Prostate gland (tissue), 2 donors: Measurements from ENCODE around the gene NPTN.

Experiments
- CTCF ChIP-seq, 4 experiments: fragments of 200-600 bp in 2 of 4; fragments of 450-650 bp in 2 of 4; sonication (generic) in 2 of 4; IDR thresholded peaks; 1 replicate in 3 of 4; 2 replicates in 1 of 4; pipeline ENCODE4 v1.5.1; 2016 to 2019; ENCODE audit warnings: antibody characterized with exemption in 4 of 4, mild to moderate bottlenecking in 2 of 4, moderate library complexity in 2 of 4
- POLR2A ChIP-seq: fragments of 450-650 bp; IDR thresholded peaks from one replicate; pipeline ENCODE4 v1.6.1; 2016; ENCODE audit warnings: antibody characterized with exemption, mild to moderate bottlenecking
- POLR2AphosphoS5 ChIP-seq: sonication (generic); formaldehyde crosslinking; IDR thresholded peaks from one replicate; pipeline ENCODE4 v1.6.1; 2017; ENCODE audit warnings: antibody characterized with exemption

- TF ChIP-seq CTCF (IDR thresholded peaks at IDR 0.05) (no peak), POLR2A (no peak), POLR2AphosphoS5 (no peak)
These were observed 36.1 kb downstream of the NPTN start for GRCh38 chr15:73597036-73597638.
